ENCODE results near the gene NRTN.

- TF ChIP-seq POLR2A (IDR thresholded peaks at IDR 0.05; ENCODE audit: low read depth) = no peak
- TF ChIP-seq CTCF (IDR thresholded peaks at IDR 0.05) = no peak
- no peak for TF ChIP-seq EP300 (IDR thresholded peaks at IDR 0.05)
These were observed 42.2 kb upstream of the NRTN start for GRCh38 chr19:5762608-5763217.
